H1 (cell line): Measurements from ENCODE around the gene HPD. TPM values are rescaled to one million over a fixed set of nuclear protein-coding genes. Genes with fewer than 3 reads are reported as not detected.

Source experiments
- CTCF ChIA-PET: fragments of 300-600 bp; sonication (Branson Sonifier 250); formaldehyde crosslinking; loops from one replicate; lab custom pipeline; 2021; ENCODE audit not compliant: partially characterized antibody; lab: Charles Lee
- POLR2A ChIA-PET: fragments of 300-600 bp; sonication (Branson Sonifier 250); formaldehyde crosslinking; loops from one replicate; lab custom pipeline; 2021; ENCODE audit warnings: inconsistent platforms; ENCODE audit not compliant: partially characterized antibody; lab: Charles Lee
- DNase-seq, 2 experiments: peaks; one replicate each; pipeline versions ENCODE4 v3.0.0 to v3.0.0-alpha.2; 2010 to 2022; ENCODE audit warnings: low spot score in 2 of 2, low read depth in 1 of 2, mixed read lengths in 1 of 2
- FAIRE-seq: peaks from 2 replicates; lab custom pipeline; 2011; peaks lifted over from hg19 to GRCh38; lab: Jason Lieb, UNC
- H2AFZ ChIP-seq: 2 replicates; pipeline ENCODE4 v1.8.1; 2012; ENCODE audit warnings: low read length, inconsistent platforms
- H2AK5ac ChIP-seq: 2 replicates; pipeline ENCODE4 v1.6.1; 2013; ENCODE audit warnings: low read depth, low read length
- H2BK120ac ChIP-seq: replicated peaks from 2 replicates; pipeline ENCODE3; 2013; ENCODE audit warnings: low read depth, low read length, inconsistent platforms
- H2BK12ac ChIP-seq: 2 replicates; pipeline ENCODE4 v1.6.1; 2013; ENCODE audit warnings: low read depth, low read length
- H2BK15ac ChIP-seq: 2 replicates; pipeline ENCODE4 v1.6.1; 2013; ENCODE audit warnings: low read length
- H2BK20ac ChIP-seq: 2 replicates; pipeline ENCODE4 v1.6.1; 2013; ENCODE audit warnings: low read length
- H2BK5ac ChIP-seq: 2 replicates; pipeline ENCODE4 v1.6.1; 2013; ENCODE audit warnings: low read depth, low read length
- H3K14ac ChIP-seq: 2 replicates; pipeline ENCODE4 v1.6.1; 2013; ENCODE audit warnings: inconsistent platforms; ENCODE audit not compliant: insufficient read length
- H3K18ac ChIP-seq: 2 replicates; pipeline ENCODE4 v1.6.1; 2013; ENCODE audit warnings: low read length; ENCODE audit errors: extremely low read depth
- H3K23ac ChIP-seq: 2 replicates; pipeline ENCODE4 v1.6.1; 2013; ENCODE audit warnings: inconsistent platforms; ENCODE audit not compliant: insufficient read length
- H3K23me2 ChIP-seq: 2 replicates; pipeline ENCODE4 v1.6.1; 2013; ENCODE audit warnings: low read depth, low read length
- H3K27ac ChIP-seq: 2 replicates; pipeline ENCODE4 v1.6.1; 2011; ENCODE audit warnings: low read depth, low read length, inconsistent platforms
- H3K27me3 ChIP-seq, 4 experiments: replicated peaks in 1 of 4; 1 replicate in 1 of 4; 2 replicates in 3 of 4; pipeline versions ENCODE4 v1.6.1 to v1.8.1; 2011 to 2013; ENCODE audit warnings: low read length in 3 of 4, mild to moderate bottlenecking in 3 of 4, inconsistent platforms in 2 of 4, mixed read lengths in 2 of 4, moderate library complexity in 1 of 4; ENCODE audit not compliant: control insufficient read depth in 3 of 4, insufficient read depth in 3 of 4; ENCODE audit errors: extremely low read depth in 1 of 4
- H3K36me3 ChIP-seq, 4 experiments: 2 replicates each; pipeline versions ENCODE4 v1.6.1 to v1.8.1; 2011 to 2013; ENCODE audit warnings: mild to moderate bottlenecking in 4 of 4, low read length in 3 of 4, moderate library complexity in 2 of 4, control low read depth in 1 of 4, inconsistent platforms in 1 of 4; ENCODE audit not compliant: insufficient read depth in 4 of 4, control insufficient read depth in 2 of 4
- H3K4ac ChIP-seq: replicated peaks from 2 replicates; pipeline ENCODE3; 2013; ENCODE audit warnings: low read length, low read depth, mixed read lengths, inconsistent platforms; ENCODE audit not compliant: insufficient read length
- H3K4me1 ChIP-seq, 4 experiments: replicated peaks in 1 of 4; 1 replicate in 1 of 4; 2 replicates in 3 of 4; pipeline versions ENCODE4 v1.6.1 to v1.8.1; 2011 to 2013; ENCODE audit warnings: low read length in 3 of 4, inconsistent platforms in 2 of 4, mixed read lengths in 1 of 4; ENCODE audit not compliant: insufficient read depth in 4 of 4, control insufficient read depth in 3 of 4
- H3K4me2 ChIP-seq, 2 experiments: 2 replicates each; pipeline versions ENCODE4 v1.6.1 to v1.8.1; 2011 to 2013; ENCODE audit warnings: low read depth in 2 of 2, low read length in 2 of 2, control low read depth in 1 of 2, inconsistent platforms in 1 of 2, mild to moderate bottlenecking in 1 of 2; ENCODE audit not compliant: insufficient read depth in 1 of 2
- H3K4me3 ChIP-seq, 4 experiments: fragments of 200-600, 300-600 bp in 1 of 4; sonication (generic), shearing (Covaris generic), sonication (Bioruptor Twin) in 1 of 4; 2 replicates each; pipeline versions ENCODE4 v1.5.1 to v1.8.1; 2011 to 2016; ENCODE audit warnings: low read length in 4 of 4, low read depth in 3 of 4, control low read depth in 2 of 4, inconsistent platforms in 2 of 4, mild to moderate bottlenecking in 2 of 4, mixed read lengths in 1 of 4, moderate library complexity in 1 of 4; ENCODE audit not compliant: insufficient read depth in 2 of 4; ENCODE audit errors: extremely low read depth in 1 of 4
- H3K56ac ChIP-seq: replicated peaks from 2 replicates; pipeline ENCODE3; 2013; ENCODE audit warnings: low read depth, mild to moderate bottlenecking, mixed read lengths, low read length, inconsistent platforms; ENCODE audit not compliant: insufficient read length
- H3K79me1 ChIP-seq: 2 replicates; pipeline ENCODE4 v1.6.1; 2013; ENCODE audit warnings: low read depth, low read length, control low read depth
- H3K79me2 ChIP-seq, 2 experiments: 2 replicates each; pipeline versions ENCODE4 v1.6.1 to v1.8.1; 2012 to 2013; ENCODE audit warnings: low read length in 2 of 2, mild to moderate bottlenecking in 2 of 2, inconsistent platforms in 1 of 2; ENCODE audit not compliant: insufficient read depth in 2 of 2, control insufficient read depth in 1 of 2
- H3K9ac ChIP-seq, 4 experiments: replicated peaks in 1 of 4; 1 replicate in 1 of 4; 2 replicates in 3 of 4; pipeline versions ENCODE4 v1.6.1 to v1.8.1; 2011 to 2013; ENCODE audit warnings: low read depth in 3 of 4, low read length in 3 of 4, control low read depth in 2 of 4, mild to moderate bottlenecking in 2 of 4, moderate library complexity in 2 of 4, inconsistent platforms in 1 of 4; ENCODE audit errors: extremely low read depth in 1 of 4
- H3K9me3 ChIP-seq, 2 experiments: 2 replicates each; pipeline versions ENCODE4 v1.6.1 to v1.8.1; 2012 to 2013; ENCODE audit warnings: mild to moderate bottlenecking in 2 of 2, moderate library complexity in 2 of 2, control low read depth in 1 of 2, inconsistent platforms in 1 of 2, low read depth in 1 of 2, low read length in 1 of 2, mixed read lengths in 1 of 2; ENCODE audit not compliant: insufficient read depth in 2 of 2
- H4K20me1 ChIP-seq, 2 experiments: replicated peaks in 1 of 2; 2 replicates each; pipeline versions ENCODE3 to v1.8.1; 2011 to 2013; ENCODE audit warnings: inconsistent platforms in 2 of 2, low read length in 2 of 2, mild to moderate bottlenecking in 1 of 2; ENCODE audit not compliant: insufficient read depth in 2 of 2, control insufficient read depth in 1 of 2
- H4K5ac ChIP-seq: 2 replicates; pipeline ENCODE4 v1.6.1; 2013; ENCODE audit warnings: low read length, low read depth, mixed read lengths, inconsistent platforms; ENCODE audit not compliant: insufficient read length
- H4K8ac ChIP-seq: 2 replicates; pipeline ENCODE4 v1.8.0; 2013; ENCODE audit warnings: mild to moderate bottlenecking, moderate library complexity, low read length, inconsistent platforms; ENCODE audit not compliant: insufficient read depth; ENCODE audit errors: extremely low read depth
- H4K91ac ChIP-seq: replicated peaks from 2 replicates; pipeline ENCODE3; 2013; ENCODE audit warnings: low read length, mixed read lengths, inconsistent platforms; ENCODE audit not compliant: insufficient read length
- CTBP2 ChIP-seq: IDR thresholded peaks from 2 replicates; pipeline ENCODE4 v1.7.0; 2011; ENCODE audit warnings: borderline replicate concordance, mild to moderate bottlenecking, moderate library complexity, mixed read lengths, low read length; ENCODE audit not compliant: insufficient read depth, insufficient read length
- GTF2F1 ChIP-seq: IDR thresholded peaks from 2 replicates; pipeline ENCODE4 v1.6.1; 2012; ENCODE audit warnings: low read depth, low read length, improper control_type of control experiment, borderline replicate concordance
- HDAC2 ChIP-seq, 2 experiments: fragments of 300-600 bp in 1 of 2; sonication (generic) in 1 of 2; IDR thresholded peaks; 2 replicates each; pipeline ENCODE4 v1.6.1; 2011 to 2012; ENCODE audit warnings: low read depth in 2 of 2, low read length in 2 of 2, mild to moderate bottlenecking in 2 of 2, moderate library complexity in 2 of 2, borderline replicate concordance in 1 of 2, inconsistent platforms in 1 of 2
- MAX ChIP-seq: IDR thresholded peaks from 2 replicates; pipeline ENCODE4 v1.6.1; 2012; ENCODE audit warnings: inconsistent platforms
- SIRT6 ChIP-seq: IDR thresholded peaks from one replicate; pipeline ENCODE4 v1.7.1; 2012; ENCODE audit warnings: low read length, inconsistent platforms
- TAF7 ChIP-seq: optimal IDR thresholded peaks from 2 replicates; pipeline ENCODE3; 2011; ENCODE audit warnings: low read depth, mild to moderate bottlenecking, inconsistent platforms, low read length, moderate library complexity, borderline replicate concordance
- TCF12 ChIP-seq: IDR thresholded peaks from 2 replicates; pipeline ENCODE4 v1.6.1; 2011; ENCODE audit warnings: low read depth, mild to moderate bottlenecking, low read length
- WGBS, 2 experiments: shearing (Covaris generic) in 1 of 2; methylation state at CpG; one replicate each; pipeline versions ENCODE4 v1.1.6 to v1.1.7; 2013 to 2015; ENCODE audit warnings: low lambda C conversion rate in 2 of 2, mixed read lengths in 2 of 2, inconsistent platforms in 1 of 2, low coverage in 1 of 2, missing lambda C conversion rate in 1 of 2; ENCODE audit not compliant: insufficient replicate concordance in 2 of 2, insufficient coverage in 1 of 2, insufficient read length in 1 of 2; ENCODE audit errors: extremely low coverage in 1 of 2, missing lambda C conversion rate in 1 of 2; 5-methylcytosine and 5-hydroxymethylcytosine counted together
- polyA plus RNA-seq, 7 experiments: library from polyadenylated mRNA; depleted of rRNA in 3 of 7; stranded (reverse) in 5 of 7; unstranded in 2 of 7; fragments of >200 nt in 5 of 7; fragments of 200-250 nt in 2 of 7; gene quantifications; 1 replicate in 5 of 7; 2 replicates in 1 of 7; 4 replicates in 1 of 7; pipeline versions ENCODE4 v1.2.1 to v1.2.3, GENCODE V29; 2011 to 2013; ENCODE audit warnings: missing spikeins in 2 of 7, mixed read lengths in 2 of 7
- total RNA-seq: library from RNA; stranded (reverse); fragmentation: NEBNext Ultra II Directional; extraction: Animal tissue kit (Norgen Biotek cat#: 25700); gene quantifications from 2 replicates; pipeline ENCODE4 v1.2.1, GENCODE V29; 2021

Gene HPD
- total and polyA plus RNA-seq, 2 of the 8 experiments (the other 6 are each of a cell fraction or from before 2014, with no cell fraction given), result 0.48 to 0.56 TPM

DNA sequence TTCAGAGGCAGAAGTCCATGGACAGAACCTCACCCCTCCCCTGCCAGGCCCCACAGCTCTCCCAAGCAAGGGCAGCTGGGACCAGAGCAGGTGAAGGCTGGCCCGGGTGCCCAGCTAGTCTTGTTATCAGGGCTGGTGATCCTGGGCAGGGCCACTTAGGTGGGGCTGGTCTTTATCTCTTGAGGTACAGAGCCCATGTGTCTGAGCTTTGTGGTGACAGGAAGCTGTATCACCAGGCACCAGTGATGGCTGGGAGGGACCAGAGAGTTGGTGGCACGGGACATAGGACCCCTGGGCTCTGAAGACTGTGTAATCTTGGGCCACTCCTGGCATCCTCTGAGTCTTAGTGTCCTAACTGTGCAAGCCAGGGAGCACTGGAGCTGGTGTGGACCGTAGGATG, 12.8 kb upstream of the HPD start:
- Histone ChIP-seq H3K36me3 (no peaks in the 10 kb centered on the region), H3K18ac (no peak overlapping the region), H3K23ac (no peak overlapping the region), H2BK5ac (no peak overlapping the region), H3K27me3 (no peaks in the 10 kb centered on the region), H3K79me1 (no peaks in the 10 kb centered on the region), H3K4me1 (no peaks in the 10 kb centered on the region), H4K8ac (no peak overlapping the region), H2AFZ (no peak overlapping the region), H3K56ac (no peak overlapping the region), H3K4me3 (no peak overlapping the region), H3K4me2 (no peak overlapping the region), H2AK5ac (no peak overlapping the region), H3K4ac (no peak overlapping the region), H2BK12ac (no peak overlapping the region), H3K23me2 (no peaks in the 10 kb centered on the region), H4K5ac (no peak overlapping the region), H3K79me2 (no peaks in the 10 kb centered on the region), H3K9me3 (no peaks in the 10 kb centered on the region), H4K20me1 (no peaks in the 10 kb centered on the region), H3K14ac (no peak overlapping the region), H3K9ac (no peak overlapping the region), H2BK20ac (no peak overlapping the region), H4K91ac (no peak overlapping the region), H2BK120ac (no peak overlapping the region), H3K27ac (no peak overlapping the region), H2BK15ac (no peak overlapping the region)
- TF ChIP-seq HDAC2 (IDR thresholded peaks at IDR 0.05; ENCODE audit: borderline replicate concordance in 1 of 2, low read depth in 2 of 2, low read length in 2 of 2) (no peak), GTF2F1 (no peak), MAX (no peak), CTBP2 (no peak), SIRT6 (no peak), TCF12 (no peak), TAF7 (no peak)
- FAIRE-seq, result no peak
- CTCF ChIA-PET, result interaction anchor here (1.1 to 1.9 kb wide), 5 partner anchors 8 to 34 kb away, joined by 3 to 6 read pairs (median 5); partner anchors contain the start of gene HPD
- WGBS, 2 experiments, result 82% methylated on average over 3 of the region's 3 CpGs; no CpG with 5 or more reads in 1 of the 2 experiments
- no peak for DNase-seq
- POLR2A ChIA-PET, result interaction anchor here (0.6 to 0.8 kb wide), 2 partner anchors 9 to 24 kb away, joined by 3 to 4 read pairs; no protein-coding TSS in a partner anchor
